HepG2 (cell line): ENCODE measurements around the gene RASSF4.

Experiments
- EHMT2 ChIP-seq: fragments of 200-600 bp; sonication (generic); IDR thresholded peaks from 2 replicates; pipeline ENCODE4 v1.7.0; 2017; ENCODE audit warnings: antibody characterized with exemption, low read depth, low read length, borderline replicate concordance
- ELF1 ChIP-seq: sonication (generic); formaldehyde crosslinking; IDR thresholded peaks from 2 replicates; pipeline ENCODE4 v1.4.0; 2020; ENCODE audit warnings: missing genetic modification reagents
- JUNB ChIP-seq: sonication (generic); formaldehyde crosslinking; IDR thresholded peaks from 2 replicates; pipeline ENCODE4 v1.8.0; 2022; ENCODE audit warnings: missing genetic modification reagents, mild to moderate bottlenecking, borderline replicate concordance
- YEATS2 ChIP-seq: sonication (generic); formaldehyde crosslinking; IDR thresholded peaks from 2 replicates; pipeline ENCODE4 v1.4.0; 2020; ENCODE audit warnings: missing genetic modification reagents, borderline replicate concordance
- ZNF777 ChIP-seq: sonication (generic); formaldehyde crosslinking; IDR thresholded peaks from 2 replicates; pipeline ENCODE4 v1.4.0; 2020; ENCODE audit warnings: missing genetic modification reagents

DNA sequence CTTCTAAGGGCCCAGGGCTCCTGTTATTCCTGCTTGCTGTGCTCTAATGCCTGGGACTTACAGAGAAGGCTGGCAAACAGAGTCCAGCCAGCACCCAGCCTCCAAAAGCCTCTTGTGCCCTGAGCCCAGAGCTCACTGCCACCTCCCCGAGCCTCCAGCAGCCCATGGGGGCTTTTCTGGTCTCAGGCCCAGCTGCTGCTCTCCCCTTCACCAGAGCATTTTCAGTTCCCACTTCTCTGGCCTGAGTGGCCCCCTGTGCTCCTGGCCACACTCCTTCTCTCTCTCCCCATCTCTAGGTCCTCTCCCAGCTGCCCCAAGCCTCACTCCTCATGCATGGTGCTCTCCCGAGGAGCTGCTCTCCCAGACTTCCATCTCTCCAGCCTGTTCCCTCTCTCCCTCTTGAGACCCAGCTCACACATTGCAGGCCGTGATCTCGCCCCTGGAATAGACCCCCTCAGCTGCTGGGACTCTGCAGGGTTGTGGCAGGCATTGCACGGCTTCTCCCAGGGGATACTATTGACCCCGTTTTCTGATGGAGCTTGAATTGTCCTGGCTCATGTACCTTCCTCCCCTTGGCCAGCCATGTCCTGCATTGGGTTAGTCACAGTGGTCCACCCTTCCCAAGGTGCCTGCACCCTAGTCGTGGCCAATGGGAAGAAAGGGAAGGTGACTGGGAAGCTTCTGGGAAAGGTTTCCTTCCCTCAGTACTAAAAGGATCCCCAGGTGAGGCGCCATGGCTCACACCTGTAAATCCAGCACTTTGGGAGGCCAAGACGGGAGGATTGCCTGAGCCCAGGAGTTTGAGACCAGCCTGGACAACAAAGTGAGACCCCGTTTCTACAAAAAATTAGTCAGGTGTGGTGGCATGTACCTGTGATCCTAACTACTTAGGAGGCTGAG, 9.0 kb upstream of the RASSF4 start:
- TF ChIP-seq ELF1 (CRISPR knock-in tag): no peak
- no peak for TF ChIP-seq EHMT2
- TF ChIP-seq JUNB (CRISPR knock-in tag): no peak
- TF ChIP-seq YEATS2 (CRISPR knock-in tag): no peak
- no peak for TF ChIP-seq ZNF777 (CRISPR knock-in tag)
